Measurements from ENCODE around the gene IPCEF1. TPM values are rescaled to one million over a fixed set of nuclear protein-coding genes. Genes with fewer than 3 reads are reported as not detected.

Gene IPCEF1
- polyA plus RNA-seq, 1 donor from 2014 or later = 3.9 TPM

DNA sequence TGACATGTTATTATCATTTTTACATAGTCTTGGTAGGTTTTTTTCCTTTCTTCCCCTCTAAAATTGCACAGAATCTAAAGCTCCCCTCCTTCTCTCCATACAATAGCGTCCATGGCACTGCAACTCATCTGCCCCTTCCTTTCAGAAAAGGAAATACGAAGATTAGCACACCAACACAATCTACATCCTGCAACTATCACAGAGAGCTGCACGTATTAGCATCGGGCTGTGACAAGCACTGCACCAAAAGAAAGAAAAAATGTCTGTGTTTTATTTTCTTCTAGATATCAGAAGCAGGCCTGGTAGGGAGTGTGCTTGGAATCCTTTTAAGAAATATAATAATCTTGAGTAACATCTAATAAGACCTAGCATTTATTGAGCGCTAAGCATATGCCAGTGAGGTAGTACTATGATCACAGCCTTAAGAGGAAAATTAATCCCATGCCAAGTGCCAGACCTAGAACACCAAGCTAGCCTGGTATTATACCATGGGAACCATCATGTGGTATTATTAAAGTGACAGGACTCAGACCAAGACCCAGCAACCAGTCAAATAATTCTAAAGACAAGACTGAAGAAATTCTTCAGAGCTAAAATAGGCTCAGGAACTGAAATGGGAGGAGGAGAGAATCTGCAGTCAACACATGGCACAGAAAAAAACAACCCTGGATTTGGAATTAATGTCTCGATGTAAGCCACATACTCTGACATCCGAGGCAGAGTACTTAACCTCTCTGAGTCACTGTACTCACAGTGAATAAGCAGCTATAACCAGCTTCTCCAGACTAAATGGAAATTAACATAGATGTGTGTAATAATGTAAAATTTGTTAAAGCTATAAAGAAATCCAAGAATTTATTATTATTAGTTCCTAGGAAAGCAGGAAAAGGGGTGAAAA lies 124.3 kb downstream of the IPCEF1 start:
- H3K79me2 ChIP-seq (replicated peaks; ENCODE audit: insufficient read depth, low read length) = no peaks in the 10 kb centered on the region
- H3K4me3 ChIP-seq (ENCODE audit: low read length) = no peak overlapping the region
- TF ChIP-seq SMC3 (conservative IDR thresholded peaks at IDR 0.05; ENCODE audit: poor library complexity) (no peak), EZH2 (IDR thresholded peaks at IDR 0.05; ENCODE audit: borderline replicate concordance, insufficient read depth, low read length, poor library complexity, severe bottlenecking) (no peak), RAD21 (conservative IDR thresholded peaks at IDR 0.05) (no peak), POLR2AphosphoS5 (IDR thresholded peaks at IDR 0.05) (no peak), MXI1 (conservative IDR thresholded peaks at IDR 0.05; ENCODE audit: poor library complexity, severe bottlenecking) (no peak), TAF1 (IDR thresholded peaks at IDR 0.05; ENCODE audit: low read depth) (no peak), EP300 (conservative IDR thresholded peaks at IDR 0.05; ENCODE audit: poor library complexity, severe bottlenecking) (no peak)
- TF ChIP-seq, protein P1, sequence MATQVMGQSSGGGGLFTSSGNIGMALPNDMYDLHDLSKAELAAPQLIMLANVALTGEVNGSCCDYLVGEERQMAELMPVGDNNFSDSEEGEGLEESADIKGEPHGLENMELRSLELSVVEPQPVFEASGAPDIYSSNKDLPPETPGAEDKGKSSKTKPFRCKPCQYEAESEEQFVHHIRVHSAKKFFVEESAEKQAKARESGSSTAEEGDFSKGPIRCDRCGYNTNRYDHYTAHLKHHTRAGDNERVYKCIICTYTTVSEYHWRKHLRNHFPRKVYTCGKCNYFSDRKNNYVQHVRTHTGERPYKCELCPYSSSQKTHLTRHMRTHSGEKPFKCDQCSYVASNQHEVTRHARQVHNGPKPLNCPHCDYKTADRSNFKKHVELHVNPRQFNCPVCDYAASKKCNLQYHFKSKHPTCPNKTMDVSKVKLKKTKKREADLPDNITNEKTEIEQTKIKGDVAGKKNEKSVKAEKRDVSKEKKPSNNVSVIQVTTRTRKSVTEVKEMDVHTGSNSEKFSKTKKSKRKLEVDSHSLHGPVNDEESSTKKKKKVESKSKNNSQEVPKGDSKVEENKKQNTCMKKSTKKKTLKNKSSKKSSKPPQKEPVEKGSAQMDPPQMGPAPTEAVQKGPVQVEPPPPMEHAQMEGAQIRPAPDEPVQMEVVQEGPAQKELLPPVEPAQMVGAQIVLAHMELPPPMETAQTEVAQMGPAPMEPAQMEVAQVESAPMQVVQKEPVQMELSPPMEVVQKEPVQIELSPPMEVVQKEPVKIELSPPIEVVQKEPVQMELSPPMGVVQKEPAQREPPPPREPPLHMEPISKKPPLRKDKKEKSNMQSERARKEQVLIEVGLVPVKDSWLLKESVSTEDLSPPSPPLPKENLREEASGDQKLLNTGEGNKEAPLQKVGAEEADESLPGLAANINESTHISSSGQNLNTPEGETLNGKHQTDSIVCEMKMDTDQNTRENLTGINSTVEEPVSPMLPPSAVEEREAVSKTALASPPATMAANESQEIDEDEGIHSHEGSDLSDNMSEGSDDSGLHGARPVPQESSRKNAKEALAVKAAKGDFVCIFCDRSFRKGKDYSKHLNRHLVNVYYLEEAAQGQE (IDR thresholded peaks at IDR 0.05; ENCODE audit: borderline replicate concordance) = no peak
- TF ChIP-seq, protein P2, sequence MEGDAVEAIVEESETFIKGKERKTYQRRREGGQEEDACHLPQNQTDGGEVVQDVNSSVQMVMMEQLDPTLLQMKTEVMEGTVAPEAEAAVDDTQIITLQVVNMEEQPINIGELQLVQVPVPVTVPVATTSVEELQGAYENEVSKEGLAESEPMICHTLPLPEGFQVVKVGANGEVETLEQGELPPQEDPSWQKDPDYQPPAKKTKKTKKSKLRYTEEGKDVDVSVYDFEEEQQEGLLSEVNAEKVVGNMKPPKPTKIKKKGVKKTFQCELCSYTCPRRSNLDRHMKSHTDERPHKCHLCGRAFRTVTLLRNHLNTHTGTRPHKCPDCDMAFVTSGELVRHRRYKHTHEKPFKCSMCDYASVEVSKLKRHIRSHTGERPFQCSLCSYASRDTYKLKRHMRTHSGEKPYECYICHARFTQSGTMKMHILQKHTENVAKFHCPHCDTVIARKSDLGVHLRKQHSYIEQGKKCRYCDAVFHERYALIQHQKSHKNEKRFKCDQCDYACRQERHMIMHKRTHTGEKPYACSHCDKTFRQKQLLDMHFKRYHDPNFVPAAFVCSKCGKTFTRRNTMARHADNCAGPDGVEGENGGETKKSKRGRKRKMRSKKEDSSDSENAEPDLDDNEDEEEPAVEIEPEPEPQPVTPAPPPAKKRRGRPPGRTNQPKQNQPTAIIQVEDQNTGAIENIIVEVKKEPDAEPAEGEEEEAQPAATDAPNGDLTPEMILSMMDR (IDR thresholded peaks at IDR 0.05; ENCODE audit: poor library complexity, severe bottlenecking) = no peak
- H3K27me3 ChIP-seq (ENCODE audit: insufficient read depth, low read depth, low read length) = no peaks in the 10 kb centered on the region
- H3K9ac ChIP-seq (ENCODE audit: low read length) = no peak overlapping the region
- no peaks in the 10 kb centered on the region for H3K9me2 ChIP-seq (ENCODE audit: insufficient read depth, low read length)
- no peak overlapping the region for H3K27ac ChIP-seq (ENCODE audit: low read length)
- H3F3A ChIP-seq (ENCODE audit: insufficient read depth, low read length, poor library complexity, severe bottlenecking) = no peaks in the 10 kb centered on the region
- H4K20me1 ChIP-seq (ENCODE audit: insufficient read depth) = no peaks in the 10 kb centered on the region
- no peak overlapping the region for H3K4me2 ChIP-seq (ENCODE audit: low read length)
- no peaks in the 10 kb centered on the region for H3K36me3 ChIP-seq (ENCODE audit: insufficient read depth, low read length)
- H3K9me3 ChIP-seq (ENCODE audit: low read length) = no peaks in the 10 kb centered on the region
- no peak overlapping the region for H2AFZ ChIP-seq (ENCODE audit: low read depth, low read length)

DNA sequence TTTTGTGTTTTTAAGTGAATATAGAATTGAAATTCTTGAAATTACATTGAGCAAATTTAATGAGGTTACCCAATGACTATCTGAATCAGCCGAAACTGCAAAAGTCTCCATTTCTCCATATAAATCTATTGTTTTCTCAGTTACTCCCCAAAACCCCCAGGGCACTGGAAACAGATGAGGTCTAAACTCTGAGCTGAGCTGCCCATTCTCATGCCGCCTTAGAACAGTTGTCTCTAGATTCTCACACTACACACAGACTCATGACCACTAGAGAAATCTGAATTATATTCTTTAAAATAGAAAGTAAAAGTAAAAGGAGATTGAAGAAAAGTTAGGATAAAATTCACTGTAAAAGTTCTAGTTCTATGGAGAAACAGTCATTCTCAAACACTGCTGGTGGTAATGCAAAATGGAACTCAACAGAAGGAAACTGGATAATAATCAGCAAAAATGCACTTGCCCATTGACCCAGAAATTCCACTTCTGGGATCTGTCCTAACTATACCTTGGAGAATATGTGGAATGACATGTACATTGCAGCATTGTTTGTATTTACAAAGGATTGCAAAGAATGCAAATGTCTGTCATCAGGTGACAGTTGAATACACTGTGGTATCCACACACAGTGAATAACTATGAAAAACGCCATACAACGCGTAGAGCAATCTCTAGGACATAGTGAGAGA lies 125.5 kb downstream of the IPCEF1 start:
- TF ChIP-seq, protein P1 (IDR thresholded peaks at IDR 0.05; ENCODE audit: borderline replicate concordance) = peak; percentile 27
- no peak for TF ChIP-seq MXI1 (conservative IDR thresholded peaks at IDR 0.05; ENCODE audit: poor library complexity, severe bottlenecking)
- H3K4me3 ChIP-seq (ENCODE audit: low read length) = no peak overlapping the region
- H3K27me3 ChIP-seq (ENCODE audit: insufficient read depth, low read depth, low read length) = no peaks in the 10 kb centered on the region
- H3K9me2 ChIP-seq (ENCODE audit: insufficient read depth, low read length) = no peaks in the 10 kb centered on the region
- H3K27ac ChIP-seq (ENCODE audit: low read length) = no peak overlapping the region
- H3K4me2 ChIP-seq (ENCODE audit: low read length) = no peak overlapping the region
- H4K20me1 ChIP-seq (ENCODE audit: insufficient read depth) = no peaks in the 10 kb centered on the region
- H2AFZ ChIP-seq (ENCODE audit: low read depth, low read length) = no peak overlapping the region
- H3F3A ChIP-seq (ENCODE audit: insufficient read depth, low read length, poor library complexity, severe bottlenecking) = no peaks in the 10 kb centered on the region
- H3K36me3 ChIP-seq (ENCODE audit: insufficient read depth, low read length) = no peaks in the 10 kb centered on the region
- H3K9ac ChIP-seq (ENCODE audit: low read length) = no peak overlapping the region
- no peaks in the 10 kb centered on the region for H3K79me2 ChIP-seq (replicated peaks; ENCODE audit: insufficient read depth, low read length)
- H3K9me3 ChIP-seq (ENCODE audit: low read length) = no peaks in the 10 kb centered on the region
